ENCODE data around the gene ITGA11.

ITGA11 gene

GRCh38 chr15:68389041-68389930 is 42.7 kb downstream of the ITGA11 start:
- DNase-seq = no peak

- no peak for DNase-seq
Observed at GRCh38 chr15:68387381-68388143, 44.4 kb downstream of the ITGA11 start.

GRCh38 chr15:68386587-68387288 is 45.2 kb downstream of the ITGA11 start:
- no peak for DNase-seq

- no peak for DNase-seq
Observed at GRCh38 chr15:68385671-68386586, 46.0 kb downstream of the ITGA11 start.

- DNase-seq = no peak
Observed at GRCh38 chr15:68385240-68385561, 46.8 kb downstream of the ITGA11 start.

- DNase-seq = no peak
Observed at GRCh38 chr15:68384451-68385239, 47.3 kb downstream of the ITGA11 start.

- peak; percentile 59 for DNase-seq
Observed at GRCh38 chr15:68383161-68384074, 48.5 kb downstream of the ITGA11 start.

GRCh38 chr15:68382286-68383007 is 49.5 kb downstream of the ITGA11 start:
- no peak for DNase-seq

- no peak for DNase-seq
Observed at GRCh38 chr15:68380456-68380855, 51.5 kb downstream of the ITGA11 start.

- DNase-seq = no peak
Observed at GRCh38 chr15:68379759-68380290, 52.1 kb downstream of the ITGA11 start.

GRCh38 chr15:68379058-68379758 is 52.8 kb downstream of the ITGA11 start:
- DNase-seq = no peak

- no peak for DNase-seq
Observed at GRCh38 chr15:68378595-68378994, 53.4 kb downstream of the ITGA11 start.

GRCh38 chr15:68377766-68378165 is 54.2 kb downstream of the ITGA11 start:
- DNase-seq = no peak

GRCh38 chr15:68376447-68377060 is 55.4 kb downstream of the ITGA11 start:
- DNase-seq = no peak

- DNase-seq = no peak
Observed at GRCh38 chr15:68375716-68376220, 56.2 kb downstream of the ITGA11 start.

- DNase-seq = no peak
Observed at GRCh38 chr15:68375191-68375631, 56.8 kb downstream of the ITGA11 start.

GRCh38 chr15:68374168-68374745 is 57.7 kb downstream of the ITGA11 start:
- no peak for DNase-seq

- DNase-seq = no peak
Observed at GRCh38 chr15:68373028-68373427, 58.9 kb downstream of the ITGA11 start.
